Ammon's horn (tissue), 1 donor: Measurements from ENCODE around the gene AMTN.
A peak's percentile ranks its signal among the peaks of the same experiment; 100 is the strongest.
"Not testable (repeated sequence)": the region's sequence is repeated elsewhere in the genome, so short reads cannot be mapped to it uniquely, and the experiment has no call there.

Source experiments
- DNase-seq: peaks from one replicate; pipeline ENCODE4 v3.0.0-alpha.2; 2016; ENCODE audit warnings: low spot score

AMTN gene, protein sequence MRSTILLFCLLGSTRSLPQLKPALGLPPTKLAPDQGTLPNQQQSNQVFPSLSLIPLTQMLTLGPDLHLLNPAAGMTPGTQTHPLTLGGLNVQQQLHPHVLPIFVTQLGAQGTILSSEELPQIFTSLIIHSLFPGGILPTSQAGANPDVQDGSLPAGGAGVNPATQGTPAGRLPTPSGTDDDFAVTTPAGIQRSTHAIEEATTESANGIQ

DNA sequence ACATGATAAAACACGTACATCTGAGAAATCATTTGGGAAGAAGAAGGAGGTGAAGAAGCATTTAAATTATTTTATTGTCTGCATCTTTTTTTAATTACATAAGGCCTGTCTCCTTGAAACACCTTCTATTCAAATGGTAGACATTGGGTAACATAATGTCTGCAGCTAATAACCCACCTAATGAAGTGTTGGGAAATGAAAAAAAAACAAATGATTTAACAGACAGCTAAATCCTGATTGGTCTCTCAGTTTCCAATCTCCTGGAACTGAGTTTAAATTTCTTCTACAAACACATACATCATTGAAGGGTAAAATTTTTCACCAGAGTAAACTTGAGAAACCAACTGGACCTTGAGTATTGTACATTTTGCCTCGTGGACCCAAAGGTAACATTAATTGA is at the start of gene AMTN:
Gene AMTN (plus strand): TSS at position 301 of the 400 bp plus-strand sequence. CDS start 209 bp downstream, outside the sequence.
- DNase-seq, result no peak

DNA sequence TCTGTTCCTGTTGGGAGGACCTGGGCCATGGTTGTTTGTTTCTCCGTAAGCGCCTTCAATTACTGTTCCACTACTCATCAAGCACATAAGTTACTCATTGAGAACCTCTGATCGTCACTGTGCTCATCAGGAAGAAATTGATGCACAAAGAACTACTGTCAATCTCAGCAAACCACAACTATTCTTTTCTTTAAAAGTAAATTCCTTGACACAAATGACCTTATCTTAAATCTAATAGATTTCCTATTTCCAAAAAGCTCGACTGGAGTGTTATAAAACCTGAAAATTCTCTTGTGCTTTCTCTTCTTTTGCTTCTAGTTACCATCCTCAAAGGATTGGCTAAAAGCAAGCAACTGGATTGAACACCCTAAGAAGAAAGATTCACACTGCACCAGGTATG is 46.5 kb upstream of the AMTN start, which contains the start of gene MUC7:
Gene MUC7 (plus strand): TSS at position 301 of the 400 bp plus-strand sequence. CDS start 1,825 bp downstream, outside the sequence.
- no peak for DNase-seq

DNA sequence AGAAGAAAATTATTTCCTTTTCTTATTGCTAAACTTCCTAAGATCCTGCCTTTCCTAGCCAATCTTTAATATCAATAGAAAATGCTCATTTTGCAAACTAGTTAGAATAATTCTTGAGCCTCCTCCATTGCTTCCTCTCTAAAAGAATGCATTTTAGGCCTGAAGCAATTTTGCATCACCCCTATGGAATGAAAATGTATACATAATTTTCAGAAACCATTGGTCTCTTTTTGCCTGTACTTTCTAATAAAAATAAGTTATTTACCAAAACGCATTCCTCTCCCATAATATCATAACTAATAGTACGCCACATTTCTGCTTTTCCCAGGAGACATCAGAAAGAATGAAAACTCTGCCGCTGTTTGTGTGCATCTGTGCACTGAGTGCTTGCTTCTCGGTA is 44.7 kb upstream of the AMTN start:
- DNase-seq, result no peak

DNA sequence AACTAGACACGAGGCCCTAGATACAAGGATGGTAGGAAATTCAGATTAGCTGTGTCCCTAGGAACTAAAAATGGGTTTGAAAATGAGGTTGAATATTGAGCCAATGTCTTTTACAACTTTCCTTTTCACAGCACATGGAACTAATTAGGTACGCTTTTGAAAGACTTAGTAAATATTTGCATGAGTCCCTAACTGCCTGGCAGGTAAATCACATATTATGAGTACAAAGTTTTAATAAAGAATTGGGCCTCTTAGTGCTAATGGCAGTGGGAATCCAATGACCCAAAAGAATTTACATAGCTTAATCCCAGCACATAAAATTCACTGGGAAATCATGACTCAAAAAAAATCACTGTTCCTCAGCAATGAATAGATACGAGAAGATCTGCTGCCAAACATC is 29.6 kb upstream of the AMTN start:
- DNase-seq, result no peak

DNA sequence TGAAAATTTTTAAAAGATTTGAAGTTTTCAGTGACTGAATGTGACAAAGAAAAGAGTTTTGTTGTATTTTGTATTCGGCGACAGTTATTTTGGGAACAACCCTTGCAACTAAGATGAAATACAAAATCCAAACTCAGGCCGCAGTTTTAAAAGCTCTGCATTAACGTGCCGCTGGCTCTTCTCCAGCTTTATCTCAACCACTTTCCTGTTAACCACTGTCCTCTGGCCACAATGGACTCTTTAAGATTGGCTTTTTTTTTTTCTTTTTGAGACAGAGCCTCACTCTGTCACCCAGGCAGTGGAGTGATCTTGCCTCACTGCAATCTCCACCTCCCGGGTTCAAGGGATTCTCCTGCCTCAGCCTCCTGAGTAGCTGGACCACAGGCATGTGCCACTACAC is 22.1 kb upstream of the AMTN start:
- DNase-seq, result peak; percentile 9

DNA sequence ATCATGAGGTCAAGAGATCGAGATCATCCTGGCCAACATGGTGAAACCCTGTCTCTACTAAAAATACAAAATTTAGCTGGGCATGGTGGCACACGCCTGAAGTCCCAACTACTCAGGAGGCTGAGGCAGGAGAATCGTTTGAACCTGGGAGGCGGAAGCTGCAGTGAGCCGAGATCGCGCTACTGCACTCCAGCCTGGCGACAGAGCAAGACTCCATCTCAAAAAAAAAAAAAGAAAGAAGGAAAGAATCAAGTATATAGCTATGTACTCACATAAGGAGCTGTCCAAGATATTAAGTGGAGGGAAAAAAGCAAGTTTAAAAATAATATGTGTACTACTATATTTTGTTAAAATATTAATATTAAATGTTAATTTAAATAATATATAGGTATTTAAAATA is 16.5 kb upstream of the AMTN start:
- not testable (repeated sequence) for DNase-seq

DNA sequence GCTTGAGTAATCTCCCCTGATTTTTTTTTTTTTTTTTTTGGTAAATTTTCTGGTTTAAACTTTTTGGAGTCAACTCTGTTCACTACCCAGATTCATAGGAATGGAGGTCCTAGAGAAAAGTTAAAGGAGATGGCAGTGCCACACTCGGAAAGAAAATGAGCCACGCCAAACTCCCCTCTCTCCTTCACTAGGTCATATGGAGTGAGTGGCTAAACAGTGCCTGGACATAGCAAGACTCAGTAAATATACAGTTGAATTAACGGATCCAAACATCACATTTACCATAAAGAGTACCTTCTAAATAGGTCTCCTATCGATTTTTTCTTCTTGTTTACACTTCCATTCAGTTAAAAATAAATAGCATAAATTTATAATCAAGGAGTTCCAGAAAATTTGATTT is 13.6 kb upstream of the AMTN start:
- no peak for DNase-seq

DNA sequence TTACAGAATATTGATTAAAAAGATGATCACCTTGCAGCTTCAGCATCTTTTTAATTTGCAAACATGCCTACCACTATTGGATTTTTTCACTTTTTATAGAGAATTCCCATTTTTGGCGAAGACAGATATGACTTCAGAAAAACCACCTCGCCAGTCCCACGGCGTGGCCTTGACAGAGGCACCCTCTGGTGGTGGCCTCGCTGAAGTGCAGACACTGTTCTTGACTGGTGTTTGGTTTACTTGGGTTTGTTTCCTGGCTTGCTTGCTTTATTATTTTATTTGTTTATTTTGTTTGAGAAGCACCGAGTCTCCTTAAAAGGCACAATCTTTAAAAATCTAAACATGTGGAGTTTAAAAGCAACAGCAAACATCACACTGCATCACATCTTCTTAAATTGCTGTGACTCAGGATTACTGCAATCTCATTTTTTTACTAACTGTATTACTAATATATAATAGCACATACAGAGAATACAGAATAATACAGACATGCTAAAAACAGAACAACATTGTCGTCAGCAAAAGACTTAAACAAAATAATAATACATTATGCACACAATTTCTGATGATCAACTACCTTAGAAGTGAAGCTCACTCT is 13.1 kb upstream of the AMTN start:
- DNase-seq, result peak; percentile 68

DNA sequence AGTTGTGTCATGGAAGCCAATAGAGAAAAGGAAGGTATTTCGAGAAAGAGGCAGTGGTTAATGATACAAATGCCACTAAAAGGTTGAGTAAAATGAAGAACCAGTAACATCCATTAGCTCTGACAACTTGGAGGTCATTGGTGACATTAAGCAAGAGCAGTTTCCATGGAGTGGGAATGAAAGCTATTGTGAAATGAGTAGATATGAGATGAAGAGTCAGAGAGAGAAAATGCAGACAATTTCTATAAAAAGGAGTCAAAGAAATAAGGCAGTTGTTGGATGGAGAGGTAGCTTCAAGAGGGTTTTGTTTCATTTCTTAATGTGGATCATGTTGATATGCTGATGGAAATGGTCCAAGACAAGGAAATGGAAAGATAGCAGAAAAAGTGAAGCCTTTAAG is 9.6 kb upstream of the AMTN start:
- no peak for DNase-seq

DNA sequence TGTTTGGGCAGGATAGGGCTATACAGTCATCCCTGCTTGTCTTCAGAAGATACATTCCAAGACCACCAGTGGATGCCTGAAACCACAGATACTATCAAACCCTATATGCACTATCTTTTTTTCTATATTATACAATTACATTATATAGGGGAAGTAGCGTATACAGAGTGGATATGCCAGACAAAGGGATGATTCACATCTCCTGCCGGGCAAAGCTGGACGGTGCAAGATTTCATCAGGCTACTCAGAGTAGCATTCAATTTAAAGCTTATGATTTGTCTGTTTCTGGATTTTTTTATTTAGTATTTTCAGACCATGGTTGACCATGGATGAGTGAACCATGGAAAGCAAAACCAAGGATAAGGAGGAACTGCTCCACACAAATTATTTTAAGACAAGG is 7.0 kb upstream of the AMTN start:
- no peak for DNase-seq

DNA sequence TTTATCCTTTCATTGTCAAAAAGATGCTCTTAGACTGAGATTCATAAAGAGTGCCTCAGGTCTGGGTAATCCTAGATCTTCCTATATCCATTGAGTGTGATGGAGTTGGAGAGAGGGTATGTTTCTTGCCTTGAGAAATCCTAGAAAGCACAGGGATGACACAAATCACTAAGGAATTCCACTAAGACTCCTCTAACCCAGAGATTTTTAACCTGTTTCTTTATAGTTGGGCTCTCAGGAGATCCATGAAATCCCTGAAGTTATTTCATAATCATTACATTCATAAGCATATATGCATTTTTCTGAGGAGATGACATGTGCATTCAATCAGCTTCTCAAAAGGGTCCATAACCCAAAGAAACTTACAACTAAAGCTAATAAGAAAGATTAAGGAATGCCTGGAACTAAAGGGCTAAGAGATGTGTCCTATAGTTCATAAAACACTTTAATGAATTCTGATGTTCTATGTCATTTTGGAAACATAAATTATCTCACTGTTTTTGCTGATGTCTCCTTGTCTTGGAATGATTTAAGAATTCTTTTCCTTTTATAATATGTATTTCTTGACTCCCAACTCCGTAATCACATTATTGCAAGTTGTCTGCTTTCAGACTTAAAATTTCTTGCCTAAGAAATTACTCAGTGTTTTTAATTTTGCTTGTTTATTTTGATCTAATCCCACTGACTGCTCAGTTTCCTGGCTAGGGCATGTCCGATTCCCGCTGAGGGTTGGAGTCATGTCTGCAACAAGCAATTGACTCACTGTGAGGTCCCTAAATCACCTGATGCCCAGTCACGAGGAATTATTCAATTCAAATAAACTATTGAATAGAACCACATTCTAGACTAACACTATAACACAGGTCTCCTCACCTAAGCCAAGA is 2.8 kb upstream of the AMTN start:
- DNase-seq, result no peak

DNA sequence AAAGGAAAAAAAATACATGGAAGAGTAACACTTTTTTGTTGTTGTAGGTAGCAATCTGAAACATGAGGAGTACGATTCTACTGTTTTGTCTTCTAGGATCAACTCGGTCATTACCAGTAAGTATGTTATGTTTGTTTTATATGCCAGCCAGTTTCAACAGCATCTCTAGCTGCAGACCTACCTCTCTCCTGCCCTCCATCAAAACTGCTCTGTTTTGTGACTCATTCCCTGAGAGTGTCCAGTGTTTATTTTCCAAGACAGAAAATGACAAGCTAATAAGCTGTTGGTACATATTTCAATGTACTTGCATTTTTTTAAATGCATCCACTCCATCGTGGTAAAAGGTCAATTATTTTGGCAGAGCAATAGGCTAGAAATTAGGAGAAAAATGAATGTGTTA is 347 bp downstream of the AMTN start:
- DNase-seq, result no peak

DNA sequence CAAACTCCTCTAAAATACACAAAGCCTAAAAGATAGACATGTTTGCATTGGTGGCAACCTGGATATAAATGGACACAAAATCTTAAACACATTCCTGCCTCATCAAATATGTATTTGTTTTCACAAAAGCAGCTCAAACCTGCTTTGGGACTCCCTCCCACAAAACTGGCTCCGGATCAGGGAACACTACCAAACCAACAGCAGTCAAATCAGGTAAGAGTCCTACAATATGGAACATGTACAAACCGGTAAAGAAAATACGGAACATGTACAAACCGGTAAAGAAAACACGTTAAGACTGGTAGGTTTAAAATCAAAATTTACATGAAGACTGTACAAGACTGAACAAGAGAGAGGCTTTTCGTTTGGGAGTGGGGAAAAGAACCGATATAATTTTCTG is 4.3 kb downstream of the AMTN start:
- no peak for DNase-seq

DNA sequence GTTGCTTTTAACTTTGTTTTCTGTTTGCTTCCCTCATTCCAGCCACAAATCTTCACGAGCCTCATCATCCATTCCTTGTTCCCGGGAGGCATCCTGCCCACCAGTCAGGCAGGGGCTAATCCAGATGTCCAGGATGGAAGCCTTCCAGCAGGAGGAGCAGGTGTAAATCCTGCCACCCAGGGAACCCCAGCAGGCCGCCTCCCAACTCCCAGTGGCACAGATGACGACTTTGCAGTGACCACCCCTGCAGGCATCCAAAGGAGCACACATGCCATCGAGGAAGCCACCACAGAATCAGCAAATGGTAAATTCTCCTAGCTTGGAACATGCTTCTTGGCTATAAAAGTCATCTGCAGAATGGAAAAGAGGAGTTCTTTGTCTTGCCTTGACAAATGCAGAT is 12.6 kb downstream of the AMTN start:
- DNase-seq, result no peak

DNA sequence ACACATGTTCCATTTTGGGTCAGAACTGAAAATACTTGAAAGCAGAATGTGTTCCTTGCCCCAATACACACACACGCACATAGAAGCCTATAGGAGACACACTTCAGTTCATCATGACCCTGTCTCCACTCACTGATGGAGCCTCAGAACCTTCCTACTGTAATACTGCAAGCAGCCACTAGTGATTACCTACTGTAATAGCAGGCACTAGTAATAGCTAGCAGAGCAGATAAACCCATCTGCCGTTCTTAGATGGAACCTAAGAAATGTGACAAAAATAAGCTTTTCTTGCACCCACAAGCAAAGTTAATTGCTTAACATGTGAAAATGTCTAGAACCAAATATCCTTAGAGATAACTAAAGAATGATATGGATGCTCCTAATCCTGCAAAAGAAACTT is 13.6 kb downstream of the AMTN start:
- DNase-seq, result no peak

DNA sequence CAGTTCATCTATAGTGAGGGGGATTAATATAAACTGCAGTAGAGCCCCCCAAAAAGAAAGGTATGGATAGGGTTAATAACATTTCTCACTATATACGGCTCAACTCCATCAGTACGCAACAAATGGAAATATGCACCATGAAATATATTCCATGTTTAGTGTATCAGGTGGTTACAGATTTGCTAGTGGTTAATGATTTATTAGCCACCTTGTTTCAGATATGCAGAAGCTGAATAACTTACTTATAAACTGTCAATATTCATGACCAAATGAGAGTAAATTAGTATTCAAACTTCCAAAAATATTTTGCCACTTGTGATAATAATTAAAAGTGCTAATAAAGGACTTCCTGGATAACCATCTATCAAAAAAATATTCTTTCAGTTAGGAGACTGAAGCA is 14.8 kb downstream of the AMTN start:
- DNase-seq, result no peak

DNA sequence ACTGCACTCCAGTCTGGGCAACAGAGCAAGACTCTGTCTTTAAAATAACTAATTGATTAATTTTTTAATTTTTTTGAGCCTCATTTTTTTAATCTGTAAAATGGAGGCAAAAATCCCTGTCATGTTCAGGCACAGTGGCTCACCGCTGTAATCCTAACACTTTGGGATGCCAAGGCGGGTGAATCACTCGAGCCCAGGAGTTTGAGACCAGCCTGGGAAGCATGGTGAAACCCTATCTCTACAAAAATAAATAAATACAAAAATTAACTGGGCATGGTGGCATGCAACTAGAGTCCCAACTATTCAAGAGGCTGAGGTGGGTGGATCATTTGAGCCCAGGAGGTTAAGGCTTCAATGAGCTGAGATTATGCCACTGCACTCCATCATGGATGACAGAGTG is 15.4 kb downstream of the AMTN start:
- DNase-seq, result no peak

DNA sequence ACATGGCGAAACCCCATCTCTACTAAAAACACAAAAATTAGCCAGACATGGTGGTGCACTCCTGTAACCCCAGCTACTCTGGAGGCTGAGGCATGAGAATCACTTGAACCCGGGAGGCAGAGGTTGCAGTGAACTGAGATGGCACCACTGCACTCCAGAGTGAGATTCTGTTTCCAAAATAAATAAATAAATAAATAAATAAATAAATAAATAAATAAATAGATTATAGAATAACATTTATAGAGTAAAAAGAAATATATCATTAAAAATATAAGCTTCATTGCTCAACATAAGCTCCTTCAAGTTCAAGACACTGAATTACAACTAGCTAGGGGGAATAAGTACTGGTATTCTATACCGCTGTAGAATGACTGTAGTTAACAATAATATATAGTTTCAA is 16.5 kb downstream of the AMTN start:
- DNase-seq, result not testable (repeated sequence)

DNA sequence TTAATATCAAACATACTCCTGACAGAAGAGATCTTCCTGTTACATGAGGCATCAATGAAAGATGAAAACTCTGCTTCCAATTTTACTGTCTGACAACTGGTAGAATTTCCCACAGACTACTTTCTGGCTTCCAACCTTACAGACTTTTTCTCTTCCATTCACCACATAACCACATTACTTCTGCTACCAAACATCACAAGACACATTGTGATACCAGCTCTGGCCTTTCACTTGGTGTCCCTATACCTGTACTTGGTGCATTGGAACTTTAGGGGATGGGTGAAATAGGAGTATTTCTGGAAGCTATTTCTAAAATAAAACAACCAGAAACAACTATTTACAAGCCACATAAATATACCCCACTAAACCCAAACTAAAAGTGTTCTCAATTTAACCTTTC is 20.5 kb downstream of the AMTN start:
- no peak for DNase-seq

DNA sequence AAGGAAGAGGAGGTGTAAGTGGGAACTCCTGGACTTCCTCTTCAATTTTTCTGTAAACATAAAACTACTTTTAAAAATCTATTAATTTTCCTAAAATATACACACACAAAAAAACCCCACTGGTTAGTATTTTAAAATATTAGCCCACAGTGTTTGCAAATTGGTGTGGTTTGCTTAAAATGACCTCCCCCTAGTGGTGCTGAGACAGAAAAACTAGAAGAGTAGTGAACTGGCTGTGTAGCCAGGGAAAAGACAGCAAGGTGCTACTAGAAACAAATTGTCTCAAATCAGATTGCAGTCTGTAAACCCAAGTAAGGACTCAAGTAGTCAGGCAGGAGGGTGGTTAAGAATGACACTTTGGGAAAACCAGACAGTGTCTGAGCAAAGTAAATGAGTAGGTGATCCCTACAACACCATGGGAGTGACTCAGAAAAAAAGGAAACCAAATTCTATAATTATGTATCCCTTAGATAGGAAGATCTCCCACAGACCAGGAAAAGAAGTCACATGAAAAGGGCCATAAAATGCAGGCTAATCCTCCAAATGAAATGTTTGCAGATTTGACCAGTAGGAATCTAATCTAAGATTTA is 26.0 kb downstream of the AMTN start:
- DNase-seq, result peak; percentile 4

DNA sequence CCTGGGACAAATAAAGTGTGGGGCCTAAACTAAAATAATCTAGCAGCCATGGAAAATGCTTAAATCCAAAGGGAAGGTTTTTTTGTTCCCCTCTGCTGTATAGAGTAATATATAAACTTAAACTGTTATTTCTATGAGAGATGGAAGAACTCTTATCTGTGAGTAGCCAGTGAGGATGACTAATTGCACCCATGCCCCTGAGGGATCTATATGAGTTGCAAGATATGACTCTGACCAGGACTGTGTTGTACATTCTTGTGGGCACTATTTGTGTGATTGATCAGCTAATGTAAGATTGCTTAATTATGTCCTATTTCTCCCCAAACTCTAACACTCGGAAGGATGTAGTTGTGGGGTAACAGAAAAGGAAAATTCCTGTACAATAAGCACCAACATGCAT is 38.5 kb downstream of the AMTN start:
- no peak for DNase-seq

DNA sequence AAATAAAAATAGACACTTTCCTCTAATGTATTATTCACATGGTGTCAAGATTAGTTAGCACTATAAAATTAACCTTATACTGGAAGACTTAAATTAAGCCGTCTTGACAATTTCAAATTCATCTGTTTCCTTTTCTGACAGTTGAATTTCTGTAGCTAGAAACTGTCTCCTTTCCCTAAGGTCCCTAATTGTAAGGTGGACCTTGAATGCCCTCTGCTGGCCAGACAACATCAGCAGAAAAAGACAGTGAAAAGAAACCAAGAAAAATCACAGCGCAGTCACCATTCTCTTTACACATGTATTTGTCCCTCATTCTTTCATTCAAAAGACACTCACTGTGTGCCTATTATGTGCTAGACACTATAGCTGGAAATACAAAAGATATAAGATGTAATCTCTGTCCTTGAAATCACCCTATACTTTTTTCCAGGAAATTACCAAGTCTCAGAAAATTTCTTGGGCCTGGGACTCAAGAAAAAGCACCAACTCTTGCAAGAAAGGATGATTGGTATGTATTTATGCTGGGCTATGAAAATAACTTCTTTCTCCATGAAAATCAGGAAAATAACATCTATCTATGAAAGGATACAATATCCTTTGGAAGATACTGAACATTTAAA is 41.0 kb downstream of the AMTN start:
- DNase-seq, result peak; percentile 76
